Liver (tissue), 9 donors: ENCODE results near the gene PRRX1. TPM values are rescaled to one million over a fixed set of nuclear protein-coding genes. Genes with fewer than 3 reads are reported as not detected.

Experiments
- DNase-seq: peaks from one replicate; pipeline ENCODE4 v3.0.0-alpha.2; 2017; ENCODE audit warnings: low spot score
- H3K27ac ChIP-seq, 2 donors: one replicate each; pipeline ENCODE4 v1.7.0; 2013; ENCODE audit warnings: inconsistent platforms in 2 of 2, low read length in 2 of 2, control low read depth in 1 of 2, low read depth in 1 of 2, mild to moderate bottlenecking in 1 of 2
- H3K27me3 ChIP-seq, 4 donors: one replicate each; pipeline versions ENCODE4 v1.6.1 to v1.7.0; 2013; ENCODE audit warnings: low read length in 3 of 4, inconsistent platforms in 1 of 4, mild to moderate bottlenecking in 1 of 4, moderate library complexity in 1 of 4; ENCODE audit not compliant: control insufficient read depth in 4 of 4, insufficient read depth in 4 of 4
- H3K36me3 ChIP-seq, 4 donors: one replicate each; pipeline versions ENCODE4 v1.6.1 to v1.7.0; 2013; ENCODE audit warnings: low read length in 3 of 4, mild to moderate bottlenecking in 3 of 4, low read depth in 1 of 4, moderate library complexity in 1 of 4; ENCODE audit not compliant: control insufficient read depth in 4 of 4, insufficient read depth in 3 of 4
- H3K4me1 ChIP-seq, 4 donors: one replicate each; pipeline versions ENCODE4 v1.6.1 to v1.7.0; 2013; ENCODE audit warnings: low read length in 3 of 4, mild to moderate bottlenecking in 3 of 4, moderate library complexity in 1 of 4; ENCODE audit not compliant: control insufficient read depth in 4 of 4, insufficient read depth in 4 of 4
- H3K4me3 ChIP-seq, 3 donors: one replicate each; pipeline versions ENCODE4 v1.6.1 to v1.7.0; 2013; ENCODE audit warnings: low read length in 3 of 3, control low read depth in 1 of 3, low read depth in 1 of 3, mild to moderate bottlenecking in 1 of 3
- H3K9ac ChIP-seq, 2 donors: one replicate each; pipeline ENCODE4 v1.7.0; 2013; ENCODE audit warnings: low read length in 2 of 2, mild to moderate bottlenecking in 2 of 2, moderate library complexity in 2 of 2, control low read depth in 1 of 2, low read depth in 1 of 2
- H3K9me3 ChIP-seq, 4 donors: one replicate each; pipeline versions ENCODE4 v1.6.1 to v1.7.0; 2013; ENCODE audit warnings: low read length in 3 of 4; ENCODE audit not compliant: control insufficient read depth in 4 of 4
- EGR1 ChIP-seq, 2 donors: IDR thresholded peaks; 2 replicates each; pipeline ENCODE4 v1.6.1; 2016 to 2018; ENCODE audit warnings: antibody characterized with exemption in 2 of 2, low read depth in 2 of 2
- FOXA1 ChIP-seq: IDR thresholded peaks from 2 replicates; pipeline ENCODE4 v1.6.1; 2016; ENCODE audit warnings: antibody characterized with exemption
- FOXA2 ChIP-seq: IDR thresholded peaks from 2 replicates; pipeline ENCODE4 v1.6.1; 2016; ENCODE audit warnings: antibody characterized with exemption
- GABPA ChIP-seq, 2 donors: IDR thresholded peaks in 1 of 2; conservative IDR thresholded peaks in 1 of 2; 2 replicates each; pipeline ENCODE4 v1.6.1; 2016; ENCODE audit warnings: antibody characterized with exemption in 2 of 2, mild to moderate bottlenecking in 1 of 2, moderate library complexity in 1 of 2
- HNF4A ChIP-seq, 2 donors: conservative IDR thresholded peaks; 2 replicates each; pipeline ENCODE4 v1.6.1; 2016; ENCODE audit warnings: antibody characterized with exemption in 2 of 2, mild to moderate bottlenecking in 2 of 2
- HNF4G ChIP-seq: IDR thresholded peaks from 2 replicates; pipeline ENCODE4 v1.6.1; 2016; ENCODE audit warnings: antibody characterized with exemption
- JUND ChIP-seq, 2 donors: IDR thresholded peaks; 2 replicates each; pipeline ENCODE4 v1.6.1; 2016; ENCODE audit warnings: antibody characterized with exemption in 2 of 2
- MAX ChIP-seq: IDR thresholded peaks from 2 replicates; pipeline ENCODE4 v1.6.1; 2016; ENCODE audit warnings: antibody characterized with exemption
- NR2F2 ChIP-seq: IDR thresholded peaks from 2 replicates; pipeline ENCODE4 v1.6.1; 2016; ENCODE audit warnings: antibody characterized with exemption
- RAD21 ChIP-seq, 2 donors: IDR thresholded peaks; 2 replicates each; pipeline ENCODE4 v1.6.1; 2016; ENCODE audit warnings: antibody characterized with exemption in 2 of 2, mild to moderate bottlenecking in 2 of 2
- REST ChIP-seq: IDR thresholded peaks from 2 replicates; pipeline ENCODE4 v1.6.1; 2016; ENCODE audit warnings: antibody characterized with exemption, mild to moderate bottlenecking
- RXRA ChIP-seq, 2 donors: IDR thresholded peaks; 2 replicates each; pipeline ENCODE4 v1.6.1; 2017 to 2018; ENCODE audit warnings: antibody characterized with exemption in 2 of 2, mild to moderate bottlenecking in 1 of 2
- SP1 ChIP-seq: IDR thresholded peaks from 2 replicates; pipeline ENCODE4 v1.6.1; 2018; ENCODE audit warnings: antibody characterized with exemption, mild to moderate bottlenecking
- TAF1 ChIP-seq: conservative IDR thresholded peaks from 2 replicates; pipeline ENCODE4 v1.6.1; 2016; ENCODE audit warnings: antibody characterized with exemption, mild to moderate bottlenecking
- YY1 ChIP-seq: IDR thresholded peaks from 2 replicates; pipeline ENCODE4 v1.6.1; 2016; ENCODE audit warnings: antibody characterized with exemption, mild to moderate bottlenecking
- ZBTB33 ChIP-seq: IDR thresholded peaks from 2 replicates; pipeline ENCODE4 v1.6.1; 2016; ENCODE audit warnings: antibody characterized with exemption
- WGBS: extraction: QIAGEN DNeasy Blood & Tissue Kit; methylation state at CpG from one replicate; pipeline ENCODE4 v1.1.7; 2013; 5-methylcytosine and 5-hydroxymethylcytosine counted together
- polyA plus RNA-seq, 2 donors: library from polyadenylated mRNA; stranded (reverse) in 1 of 2; unstranded in 1 of 2; fragments of 200-250 nt in 1 of 2; fragments of >200 nt in 1 of 2; fragmentation: Nextera tagmentation in 1 of 2; extraction: Ambion mirVana in 1 of 2; gene quantifications; one replicate each; pipeline versions ENCODE4 v1.2.1 to v1.2.3, GENCODE V29; 2013 to 2015
- total RNA-seq, 2 donors: library from RNA; depleted of rRNA; stranded (reverse); fragments of >200 nt; gene quantifications; one replicate each; pipeline ENCODE4 v1.2.3, GENCODE V29; 2014
- TF ChIP-seq, protein P1 (sequence below): IDR thresholded peaks from 2 replicates; pipeline ENCODE4 v1.6.1; 2016; ENCODE audit warnings: antibody characterized with exemption
- TF ChIP-seq, protein P2 (sequence below): fragments of 150-350 bp; IDR thresholded peaks from 2 replicates; pipeline ENCODE4 v1.5.1; 2017; ENCODE audit warnings: improper control_type of control experiment, low read depth, low read length; ENCODE audit not compliant: missing input control
- donor health status: healthy.
- donor health status: healthy.
- donor health status: healthy.
- donor health status: healthy.
- donor health status: healthy.

The PRRX1 gene
- total and polyA plus RNA-seq, 4 donors, result under 0.01 to 0.37 (median 0.25) TPM; not detected in 1

GRCh38 chr1:170682169-170682568 lies 18.2 kb downstream of the PRRX1 start:
- Histone ChIP-seq H3K4me3 (no peak overlapping the region), H3K36me3 (no peaks in the 10 kb centered on the region), H3K27me3 (peaks cover 0 to 8% (median 3%) of the 10 kb centered on the region in 4 donors), H3K27ac (no peak overlapping the region), H3K9me3 (no peaks in the 10 kb centered on the region), H3K4me1 (no peaks in the 10 kb centered on the region), H3K9ac (no peak overlapping the region)
- WGBS, result 68% methylated on average over 1 of the region's 1 CpG
- TF ChIP-seq RXRA (IDR thresholded peaks at IDR 0.05), result no peak
- TF ChIP-seq RAD21 (IDR thresholded peaks at IDR 0.05), result no peak
- TF ChIP-seq, protein P1, sequence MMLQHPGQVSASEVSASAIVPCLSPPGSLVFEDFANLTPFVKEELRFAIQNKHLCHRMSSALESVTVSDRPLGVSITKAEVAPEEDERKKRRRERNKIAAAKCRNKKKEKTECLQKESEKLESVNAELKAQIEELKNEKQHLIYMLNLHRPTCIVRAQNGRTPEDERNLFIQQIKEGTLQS, result no peak
- no peak for TF ChIP-seq FOXA2
- TF ChIP-seq REST, result no peak
- TF ChIP-seq JUND (IDR thresholded peaks at IDR 0.05), result no peak
- no peak for TF ChIP-seq HNF4A (conservative IDR thresholded peaks at IDR 0.05)
- TF ChIP-seq EGR1 (IDR thresholded peaks at IDR 0.05; ENCODE audit: low read depth in 2 of 2), result no peak
- TF ChIP-seq YY1, result no peak
- no peak for TF ChIP-seq GABPA (IDR thresholded peaks at IDR 0.05 in 1 of 2, conservative IDR thresholded peaks at IDR 0.05 in 1 of 2)
- no peak for TF ChIP-seq HNF4G
- TF ChIP-seq NR2F2, result no peak
- no peak for TF ChIP-seq MAX
- no peak for TF ChIP-seq ZBTB33
- no peak for TF ChIP-seq SP1
- TF ChIP-seq TAF1, result no peak
- TF ChIP-seq, protein P2, sequence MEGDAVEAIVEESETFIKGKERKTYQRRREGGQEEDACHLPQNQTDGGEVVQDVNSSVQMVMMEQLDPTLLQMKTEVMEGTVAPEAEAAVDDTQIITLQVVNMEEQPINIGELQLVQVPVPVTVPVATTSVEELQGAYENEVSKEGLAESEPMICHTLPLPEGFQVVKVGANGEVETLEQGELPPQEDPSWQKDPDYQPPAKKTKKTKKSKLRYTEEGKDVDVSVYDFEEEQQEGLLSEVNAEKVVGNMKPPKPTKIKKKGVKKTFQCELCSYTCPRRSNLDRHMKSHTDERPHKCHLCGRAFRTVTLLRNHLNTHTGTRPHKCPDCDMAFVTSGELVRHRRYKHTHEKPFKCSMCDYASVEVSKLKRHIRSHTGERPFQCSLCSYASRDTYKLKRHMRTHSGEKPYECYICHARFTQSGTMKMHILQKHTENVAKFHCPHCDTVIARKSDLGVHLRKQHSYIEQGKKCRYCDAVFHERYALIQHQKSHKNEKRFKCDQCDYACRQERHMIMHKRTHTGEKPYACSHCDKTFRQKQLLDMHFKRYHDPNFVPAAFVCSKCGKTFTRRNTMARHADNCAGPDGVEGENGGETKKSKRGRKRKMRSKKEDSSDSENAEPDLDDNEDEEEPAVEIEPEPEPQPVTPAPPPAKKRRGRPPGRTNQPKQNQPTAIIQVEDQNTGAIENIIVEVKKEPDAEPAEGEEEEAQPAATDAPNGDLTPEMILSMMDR, result no peak
- no peak for DNase-seq

DNA sequence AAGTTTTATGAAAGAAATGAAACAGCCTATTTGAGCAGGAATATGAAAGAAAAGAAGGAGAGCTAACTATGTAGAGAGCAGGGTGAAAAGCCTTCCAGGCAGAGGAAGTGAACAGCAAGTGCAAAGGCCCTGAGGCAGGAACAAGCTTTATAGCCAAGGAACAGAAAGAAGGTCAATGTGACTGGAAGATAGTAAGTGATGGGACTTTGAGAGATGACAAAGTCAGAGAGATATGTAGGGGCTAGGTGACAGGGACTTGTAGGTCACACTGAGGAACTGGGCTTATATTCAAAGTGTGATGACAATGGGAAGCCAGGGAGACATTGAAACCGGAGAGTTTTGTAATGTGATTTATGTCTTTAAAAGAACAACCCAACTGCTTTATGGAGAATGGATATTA lies 18.9 kb downstream of the PRRX1 start:
- 60% methylated on average over 1 of the region's 1 CpG for WGBS
- Histone ChIP-seq H3K36me3 (no peaks in the 10 kb centered on the region), H3K27me3 (peaks cover 0 to 8% (median 2%) of the 10 kb centered on the region in 4 donors), H3K27ac (no peak overlapping the region), H3K4me3 (no peak overlapping the region), H3K4me1 (no peaks in the 10 kb centered on the region), H3K9ac (no peak overlapping the region), H3K9me3 (no peaks in the 10 kb centered on the region)
- no peak for TF ChIP-seq JUND (IDR thresholded peaks at IDR 0.05)
- TF ChIP-seq SP1, result no peak
- TF ChIP-seq FOXA2, result no peak
- no peak for TF ChIP-seq FOXA1
- no peak for TF ChIP-seq NR2F2
- TF ChIP-seq REST, result no peak
- no peak for TF ChIP-seq RXRA (IDR thresholded peaks at IDR 0.05)
- no peak for TF ChIP-seq EGR1 (IDR thresholded peaks at IDR 0.05; ENCODE audit: low read depth in 2 of 2)
- TF ChIP-seq, protein P1, result no peak
- no peak for DNase-seq
